ENCODE measurements around the gene TAF1A.
"Not testable (repeated sequence)": the region's sequence is repeated elsewhere in the genome, so short reads cannot be mapped to it uniquely, and the experiment has no call there.

Gene TAF1A

DNA sequence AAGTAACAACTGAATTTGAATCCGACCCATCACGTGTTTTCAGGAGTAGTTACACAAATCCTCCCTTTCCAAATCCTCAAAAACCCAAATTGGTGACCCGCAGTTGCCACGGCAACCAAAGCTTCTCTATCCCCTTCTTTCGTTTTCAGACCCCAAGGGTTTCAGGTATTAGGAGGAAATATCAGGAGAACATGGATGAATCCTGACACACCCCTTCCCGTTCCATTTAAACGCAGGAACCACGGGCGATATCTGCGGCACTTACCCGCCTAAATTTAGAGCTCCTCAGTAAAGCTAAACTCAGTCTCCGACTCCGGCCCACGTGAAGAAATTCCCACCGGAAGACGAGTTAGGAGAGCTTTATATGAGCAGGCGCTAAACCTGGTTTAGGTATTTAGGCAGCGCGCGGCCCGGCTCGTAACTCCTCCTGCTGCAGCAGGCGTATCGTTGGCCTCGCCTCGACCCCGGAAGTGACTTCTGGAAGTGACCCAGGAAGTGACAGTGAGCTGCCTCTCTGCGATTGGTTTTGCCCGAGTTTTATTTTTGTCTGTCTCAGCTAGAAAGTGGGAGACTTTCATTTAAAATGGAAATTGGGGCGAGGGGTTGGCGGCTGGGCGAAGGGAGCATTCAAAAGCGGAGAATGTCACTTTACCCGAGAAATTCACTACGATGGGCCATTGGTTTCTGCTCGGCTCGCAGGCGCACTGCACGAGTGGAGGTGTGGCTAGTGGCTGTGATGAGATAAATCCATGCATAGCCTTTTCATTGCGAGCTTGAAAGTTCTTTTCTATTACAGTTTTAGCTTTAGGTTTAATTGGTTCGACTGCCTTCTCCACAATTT is at the start of gene TAF1A:
Gene TAF1A, minus strand, starts transcription at position 472 of the 841 bp plus-strand sequence.
- peak; percentile 90 for DNase-seq

DNA sequence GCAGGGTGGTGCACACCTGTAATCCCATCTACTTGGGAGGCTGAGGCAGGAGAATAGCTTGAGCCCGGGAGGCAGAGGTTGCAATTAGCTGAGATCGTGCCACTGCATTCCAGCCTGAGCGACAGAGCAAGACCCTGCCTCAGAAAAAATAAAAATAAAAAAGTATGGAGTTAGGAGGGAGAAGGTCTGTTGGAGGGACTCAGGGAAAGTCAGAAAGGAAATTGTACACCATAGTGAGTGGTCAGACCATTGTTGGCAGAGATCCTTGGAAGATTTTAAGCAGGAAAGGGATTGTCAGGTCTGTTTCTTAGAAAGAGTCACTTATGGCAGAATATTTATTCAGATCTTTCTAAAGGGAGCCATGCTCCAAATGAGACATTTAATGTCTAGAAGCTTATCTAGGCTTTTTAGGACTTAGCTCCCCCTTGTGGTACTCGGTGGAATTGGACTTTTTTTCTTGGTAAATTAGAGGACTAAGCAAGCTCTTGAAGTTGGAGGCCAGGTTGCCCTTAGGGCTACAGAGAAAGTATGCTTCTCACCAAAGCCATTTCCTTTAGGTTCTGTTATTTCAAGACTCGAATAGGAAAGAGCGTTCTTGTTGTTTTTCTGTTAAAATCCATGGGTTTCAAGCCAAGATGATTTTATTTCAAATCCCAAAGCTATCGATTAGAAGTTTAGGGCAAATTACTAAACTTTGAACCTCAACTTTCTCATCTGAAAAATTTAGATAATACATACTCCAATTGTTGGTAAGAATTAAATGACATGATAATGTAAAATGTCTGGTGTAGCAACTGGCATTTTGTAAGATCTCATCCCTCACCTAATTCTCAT is 44.7 kb upstream of the TAF1A start:
- peak; percentile 83 for DNase-seq

DNA sequence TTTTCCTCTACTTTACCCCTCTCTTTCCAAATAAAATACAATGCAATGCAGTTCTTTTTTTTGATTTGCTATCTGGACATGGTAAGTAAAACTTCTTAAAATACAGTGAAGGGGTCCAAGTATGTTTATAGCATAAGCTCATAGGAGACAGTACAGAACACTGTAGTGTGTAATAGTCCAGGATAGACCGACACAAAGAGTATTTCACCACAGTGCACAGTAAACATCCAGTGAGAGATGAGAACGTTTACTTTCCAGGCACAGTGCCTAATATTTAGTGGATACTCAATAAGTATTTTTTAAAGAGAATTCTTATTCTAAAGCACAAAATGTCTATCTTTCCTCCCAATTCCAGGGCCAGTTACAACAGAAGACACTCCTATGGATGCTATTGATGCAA is 43.0 kb upstream of the TAF1A start:
- no peak for DNase-seq

DNA sequence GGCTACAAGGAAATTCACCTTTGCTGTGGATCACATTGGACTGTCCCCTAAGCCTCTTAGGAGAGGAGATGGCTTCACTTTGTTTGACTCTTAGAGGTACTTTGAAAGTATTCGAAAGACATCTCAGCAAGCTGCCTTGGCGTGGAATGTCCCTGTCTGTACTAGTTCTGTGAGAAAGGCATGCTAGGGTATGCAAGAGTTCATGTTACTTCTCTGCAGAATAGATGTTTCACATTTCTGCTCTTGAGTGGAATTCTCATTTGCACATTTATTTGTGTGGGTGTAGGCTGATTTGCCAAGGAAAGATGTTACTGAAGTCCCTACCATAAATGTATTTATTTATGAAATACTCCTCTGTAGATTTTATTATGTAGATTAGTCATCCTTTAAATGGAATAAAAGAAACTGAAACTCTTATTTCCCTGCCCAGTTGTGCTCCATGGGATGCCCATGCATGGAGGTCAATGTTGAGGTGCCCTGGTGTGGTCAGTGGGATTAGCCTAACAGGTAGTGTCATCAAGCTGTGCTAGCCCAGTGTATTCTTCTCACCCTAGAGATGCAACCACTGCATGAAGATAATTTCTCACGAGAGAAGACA is 42.0 kb upstream of the TAF1A start:
- no peak for DNase-seq

DNA sequence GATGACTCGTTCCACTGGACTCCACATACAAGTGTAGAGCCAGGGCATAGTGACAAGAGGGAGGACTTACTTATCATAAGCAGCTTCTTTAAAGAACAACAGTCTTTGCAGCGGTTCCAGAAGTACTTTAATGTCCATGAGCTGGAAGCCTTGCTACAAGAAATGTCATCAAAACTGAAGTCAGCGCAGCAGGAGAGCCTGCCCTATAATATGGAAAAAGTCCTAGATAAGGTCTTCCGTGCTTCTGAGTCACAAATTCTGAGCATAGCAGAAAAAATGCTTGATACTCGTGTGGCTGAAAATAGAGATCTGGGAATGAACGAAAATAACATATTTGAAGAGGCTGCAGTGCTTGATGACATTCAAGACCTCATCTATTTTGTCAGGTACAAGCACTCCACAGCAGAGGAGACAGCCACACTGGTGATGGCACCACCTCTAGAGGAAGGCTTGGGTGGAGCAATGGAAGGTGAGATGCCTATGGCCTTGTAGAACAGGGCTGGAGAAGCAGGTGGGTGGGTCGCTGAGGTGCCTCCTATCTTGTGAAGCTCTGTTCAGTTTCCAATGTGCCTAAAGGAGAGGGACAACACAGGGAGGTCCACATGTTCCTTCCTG is 40.3 kb upstream of the TAF1A start:
- no peak for DNase-seq

DNA sequence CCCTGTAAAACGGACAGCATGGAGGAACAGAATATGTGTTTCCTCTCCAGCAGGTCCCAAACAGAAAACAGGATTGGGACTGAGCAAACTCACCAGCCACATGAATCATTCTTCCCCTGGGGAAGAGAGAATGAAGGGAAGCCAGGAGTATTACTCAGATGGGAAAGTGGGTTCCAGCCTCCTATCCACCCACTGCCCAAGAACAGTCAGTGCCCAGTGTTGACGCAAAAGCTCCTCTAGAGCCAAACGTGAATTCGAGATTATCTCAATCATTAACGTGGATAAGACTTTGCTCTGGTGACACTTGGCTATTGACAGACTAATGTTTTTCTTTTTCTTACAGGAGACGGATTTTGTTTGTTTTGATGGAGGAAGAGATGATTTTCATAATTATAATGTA is 37.5 kb upstream of the TAF1A start:
- DNase-seq, result no peak

DNA sequence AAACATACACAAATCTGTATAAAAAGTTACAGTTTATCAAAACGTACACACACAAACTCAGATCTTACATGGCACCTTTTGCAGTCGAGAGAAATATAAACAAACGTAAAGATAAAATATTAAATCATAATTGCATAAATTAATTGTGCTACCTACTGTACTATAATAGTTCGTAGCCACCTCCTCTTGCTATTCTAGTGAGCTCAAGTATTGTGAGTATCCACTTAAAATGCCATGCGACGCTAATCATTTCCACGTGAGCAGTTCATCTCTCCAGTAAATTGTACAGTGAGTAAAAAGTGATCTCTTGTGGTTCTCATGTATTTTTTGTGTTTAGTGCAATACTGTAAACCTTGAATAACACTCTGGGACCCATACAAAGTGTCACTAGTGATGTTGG is 34.5 kb upstream of the TAF1A start:
- no peak for DNase-seq

DNA sequence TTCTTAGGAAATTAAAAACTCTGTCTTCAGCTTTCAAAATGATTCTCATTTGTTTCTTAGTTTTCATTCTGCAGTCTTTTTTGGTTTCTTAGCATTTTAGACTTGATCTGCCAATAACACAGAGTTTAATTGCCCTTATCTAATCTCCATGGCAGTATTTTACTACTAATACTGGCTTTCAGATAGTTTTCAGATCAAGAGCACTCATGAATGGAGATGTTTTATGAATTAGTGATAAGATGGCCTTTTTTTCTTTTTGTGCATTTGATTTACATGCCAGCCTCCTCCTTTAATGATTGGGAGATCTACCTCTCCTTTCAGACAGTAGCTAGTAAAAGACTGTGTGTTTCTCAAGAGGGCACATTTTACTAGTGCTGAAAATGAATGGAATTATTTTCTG is 33.7 kb upstream of the TAF1A start:
- DNase-seq, result no peak

DNA sequence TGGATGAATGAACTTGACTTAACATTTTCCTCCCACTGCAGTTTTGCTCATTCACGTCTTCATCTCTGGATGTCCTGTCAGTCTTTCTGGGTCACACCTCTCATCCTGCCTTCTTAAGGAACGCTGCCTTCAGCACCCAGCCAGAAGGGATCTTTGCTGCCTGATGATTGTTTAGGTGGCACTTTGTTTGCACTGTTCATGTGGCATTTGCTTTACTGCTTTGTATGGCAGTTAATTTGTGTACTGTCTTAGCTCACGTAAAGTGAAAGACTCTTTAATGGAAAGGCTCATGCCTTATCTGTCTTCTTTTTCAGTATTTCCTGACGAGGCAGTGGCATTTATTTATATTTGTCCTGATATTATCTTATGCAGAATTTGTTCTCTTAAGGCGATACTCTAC is 33.0 kb upstream of the TAF1A start:
- no peak for DNase-seq

DNA sequence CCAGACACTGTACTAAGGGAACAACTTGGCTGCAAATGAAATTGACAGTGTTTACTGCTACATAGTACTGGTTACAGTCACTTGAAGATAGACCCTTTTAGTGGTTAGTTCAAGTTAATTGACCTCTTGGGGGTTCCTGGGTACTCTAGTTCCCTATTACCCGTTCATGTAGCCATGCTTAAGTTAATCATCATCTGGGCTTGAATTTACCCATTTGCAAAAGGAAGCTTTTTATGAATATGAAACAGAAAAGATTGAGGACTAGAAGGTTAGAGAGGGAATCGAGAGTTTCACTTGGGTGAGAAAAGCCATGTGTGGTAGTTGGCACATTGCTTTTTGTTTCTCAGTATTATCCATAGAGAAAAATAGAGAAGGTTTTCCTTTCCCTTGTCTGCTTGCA is 30.8 kb upstream of the TAF1A start:
- no peak for DNase-seq

DNA sequence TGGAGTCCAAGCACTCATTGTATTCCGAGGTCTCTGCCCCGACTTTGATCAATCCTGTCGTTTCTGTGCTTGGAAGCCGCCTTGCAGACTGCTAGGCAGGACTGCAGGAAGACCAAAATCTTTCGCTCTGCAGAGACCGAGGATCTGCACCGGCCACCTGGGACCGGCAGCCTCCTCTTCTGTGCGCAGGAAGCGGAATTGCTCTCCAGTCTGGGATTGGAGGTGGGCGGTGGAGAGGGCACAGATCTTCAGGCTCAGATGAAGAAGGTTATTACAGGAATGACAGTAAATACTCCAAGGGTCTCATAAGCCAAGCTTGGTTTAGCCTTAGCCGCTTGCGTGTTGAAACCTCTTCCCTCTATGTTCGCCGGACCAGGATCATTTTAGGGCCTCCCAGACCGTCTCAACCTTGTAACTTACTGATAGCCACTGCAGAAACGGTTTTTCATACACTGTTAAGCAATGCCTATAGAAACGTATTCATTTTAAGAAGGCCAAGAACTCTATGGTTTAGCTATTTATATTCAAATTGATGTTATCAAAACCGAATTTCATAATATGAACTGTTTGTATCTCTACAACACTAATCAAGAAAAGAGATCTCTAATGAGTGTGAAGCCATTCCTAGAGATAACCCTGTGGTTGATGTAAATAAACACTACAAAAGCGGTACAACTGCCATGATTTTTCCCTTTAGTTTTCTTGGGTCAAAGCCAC is 29.3 kb upstream of the TAF1A start:
- peak; percentile 14 for DNase-seq

DNA sequence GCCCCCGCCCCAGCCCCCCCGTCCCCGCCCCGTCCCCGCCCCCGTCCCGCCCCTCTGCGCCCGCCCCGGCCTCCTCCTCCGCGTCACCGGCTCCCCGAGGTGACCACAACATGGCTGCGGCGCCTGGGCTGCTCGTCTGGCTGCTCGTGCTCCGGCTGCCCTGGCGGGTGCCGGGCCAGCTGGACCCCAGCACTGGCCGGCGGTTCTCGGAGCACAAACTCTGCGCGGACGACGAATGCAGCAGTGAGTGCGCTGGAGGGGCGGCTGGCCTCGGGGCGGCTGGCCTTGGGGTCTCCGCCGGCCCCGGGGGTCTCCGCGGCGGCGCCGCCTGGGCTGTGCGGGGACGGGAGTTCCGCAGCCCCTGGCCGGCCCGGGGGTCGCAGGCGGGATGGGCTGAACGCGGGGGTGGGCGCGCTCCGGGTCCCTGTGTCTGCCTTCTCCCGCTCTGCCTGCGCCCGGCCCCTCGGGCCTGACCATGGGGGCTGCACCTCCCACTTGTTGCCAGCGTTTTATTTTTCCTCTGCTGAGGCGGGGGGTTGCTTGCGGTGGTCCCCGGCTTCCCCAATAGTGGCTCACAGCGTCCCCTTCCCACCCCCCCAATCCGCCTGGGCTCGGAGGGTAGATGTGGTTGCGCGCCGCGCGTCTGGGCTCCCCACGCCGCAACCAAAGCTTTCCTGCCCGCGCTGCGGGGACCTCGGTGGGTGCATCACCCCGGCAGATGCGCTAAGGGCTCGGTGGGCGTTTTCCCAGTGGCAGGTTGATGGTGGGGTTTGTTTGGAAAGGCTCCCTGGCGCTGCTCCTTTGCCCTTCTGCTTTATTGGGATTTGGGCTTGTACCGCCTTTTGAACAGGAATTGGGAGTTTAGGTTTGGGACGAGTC is 28.5 kb upstream of the TAF1A start, which contains the start of gene MIA3:
Gene MIA3, plus strand, starts transcription at position 97 of the 879 bp plus-strand sequence. Its CDS starts 14 bp downstream, at position 111.
- DNase-seq, result peak; percentile 76

DNA sequence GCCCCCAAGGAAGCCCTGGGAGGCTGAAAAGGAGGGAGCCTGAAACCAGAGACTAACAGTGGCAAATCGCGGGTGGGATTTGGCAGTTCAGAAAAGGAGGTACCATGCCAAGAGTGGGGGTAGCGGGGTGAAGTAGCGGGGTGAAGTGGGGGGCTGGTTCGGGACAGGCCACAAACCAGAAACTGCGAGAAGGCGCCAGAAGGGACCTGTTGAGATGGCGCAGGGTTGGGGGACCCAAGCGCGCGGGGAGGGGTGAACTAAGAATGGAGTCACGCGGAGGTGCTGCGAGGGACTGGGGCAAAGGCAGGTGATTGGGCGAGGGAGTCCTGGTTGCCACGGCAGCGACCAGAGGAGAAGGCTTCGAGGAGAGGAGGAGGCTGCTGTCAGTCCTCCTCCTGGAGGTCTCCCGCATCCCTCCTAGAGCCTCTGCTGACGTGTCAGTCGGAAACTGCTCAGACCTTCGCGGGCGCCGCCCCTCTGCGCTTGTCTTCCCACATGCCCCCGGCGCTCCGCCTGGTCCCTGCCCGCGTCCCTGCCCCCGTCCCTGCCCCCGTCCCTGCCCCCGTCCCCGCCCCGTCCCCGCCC is 27.7 kb upstream of the TAF1A start:
- peak; percentile 89 for DNase-seq

DNA sequence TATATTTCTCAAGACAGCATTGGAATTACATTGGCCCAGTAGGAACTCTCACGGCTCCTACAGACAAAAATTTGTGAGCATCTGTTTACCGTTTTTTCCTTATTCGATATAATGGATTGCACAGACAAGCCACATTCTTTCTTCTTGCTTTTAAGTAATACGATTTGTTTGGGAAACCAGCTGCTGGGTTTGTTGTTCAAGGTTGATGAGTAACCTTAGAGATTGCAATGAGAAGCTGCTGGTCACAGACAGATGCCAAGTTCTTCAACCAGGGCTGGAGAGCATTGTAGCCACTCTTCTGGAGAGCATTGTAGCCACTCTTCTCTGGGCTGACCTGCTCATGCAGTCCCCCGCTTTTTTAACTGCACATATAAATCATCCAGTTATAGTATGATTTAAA is 26.8 kb upstream of the TAF1A start:
- no peak for DNase-seq

DNA sequence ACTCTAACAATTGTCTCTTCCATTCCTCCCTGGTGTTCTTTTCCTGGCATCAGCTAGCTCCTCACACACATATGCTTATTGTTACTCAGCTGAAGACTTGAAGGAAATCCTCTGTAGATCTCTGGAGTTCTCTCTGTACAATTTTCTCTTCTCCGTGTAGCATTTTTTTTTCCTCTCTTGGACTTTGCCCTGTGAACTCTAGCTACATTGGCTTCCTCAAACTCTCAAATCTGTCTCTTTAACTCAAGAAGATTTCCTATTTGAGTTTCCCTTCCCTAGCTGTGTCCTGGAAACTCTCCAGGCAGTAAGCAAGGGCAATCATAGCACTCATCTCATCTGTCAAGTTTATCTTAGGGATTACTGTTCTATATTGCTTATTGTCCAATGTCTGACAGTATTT is 23.9 kb upstream of the TAF1A start:
- no peak for DNase-seq

DNA sequence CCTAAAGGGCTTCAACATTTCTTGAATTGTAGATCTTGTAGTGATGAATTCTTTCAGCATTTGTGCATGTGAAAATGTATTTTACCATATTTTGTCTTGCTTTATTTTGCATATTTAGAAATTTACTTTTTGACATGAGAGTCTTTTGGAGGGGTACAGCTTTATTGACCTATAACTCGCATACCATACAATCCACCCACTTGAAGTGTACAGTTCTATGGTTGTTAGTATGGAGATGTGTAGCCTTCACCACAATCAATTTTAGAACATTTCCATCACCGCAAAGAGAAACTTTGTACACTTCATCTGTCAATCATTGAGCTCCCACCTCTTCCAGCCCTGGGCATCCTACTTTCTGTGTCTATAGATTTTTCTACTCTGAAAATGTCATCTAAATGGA is 21.0 kb upstream of the TAF1A start:
- DNase-seq, result no peak

DNA sequence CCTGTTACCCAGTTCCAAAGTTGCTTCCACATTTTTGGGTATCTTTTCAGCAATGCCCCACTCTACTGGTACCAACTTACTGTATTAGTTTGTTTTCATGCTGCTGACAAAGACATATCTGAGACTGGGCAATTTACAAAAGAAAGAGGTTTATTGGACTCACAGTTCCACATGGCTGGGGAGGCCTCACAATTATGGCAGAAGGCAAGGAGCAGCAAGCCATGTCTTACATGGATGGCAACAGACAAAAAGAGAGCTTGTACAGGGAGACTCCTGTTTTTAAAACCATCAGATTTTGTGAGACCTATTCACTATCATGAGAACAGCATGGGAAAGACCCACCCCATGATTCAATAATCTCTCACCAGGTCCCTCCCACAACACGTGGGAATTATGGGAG is 19.4 kb upstream of the TAF1A start:
- not testable (repeated sequence) for DNase-seq

DNA sequence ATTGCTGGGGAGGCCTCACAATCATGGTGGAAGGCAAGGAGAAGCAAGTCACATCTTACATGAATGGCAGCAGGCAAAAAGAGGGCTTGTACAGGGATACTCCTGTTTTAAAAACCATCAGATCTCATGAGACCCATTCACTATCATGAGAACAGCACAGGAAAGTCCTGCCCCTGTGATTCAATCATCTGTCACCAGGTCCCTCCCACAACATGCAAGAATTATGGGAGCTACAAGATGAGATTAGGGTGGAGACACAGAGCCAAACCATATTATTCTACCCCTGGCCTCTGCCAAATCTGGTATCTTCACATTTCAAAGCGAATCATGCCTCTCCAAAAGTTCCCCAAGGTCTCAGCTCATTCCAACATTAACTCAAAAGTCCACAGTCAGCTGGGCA is 17.0 kb upstream of the TAF1A start:
- no peak for DNase-seq

DNA sequence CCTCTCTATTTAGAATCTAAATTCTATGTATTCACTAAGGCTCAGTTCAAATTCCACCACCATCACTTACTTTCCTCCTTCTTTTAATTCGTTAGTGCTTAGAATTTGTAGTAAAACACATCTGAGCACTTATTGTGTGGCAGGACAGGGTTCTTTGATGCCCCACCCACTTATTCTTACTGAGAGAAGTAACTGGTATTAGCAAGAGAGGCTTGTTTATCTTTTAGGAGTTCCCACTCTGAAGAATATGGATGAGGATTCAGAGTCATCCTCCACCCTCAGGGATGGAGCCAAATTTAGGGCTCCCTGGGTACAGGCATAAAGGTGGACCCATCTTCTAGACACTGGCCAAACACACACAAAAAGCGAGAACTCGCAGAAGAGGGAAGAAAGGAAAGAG is 11.5 kb upstream of the TAF1A start:
- DNase-seq, result no peak

DNA sequence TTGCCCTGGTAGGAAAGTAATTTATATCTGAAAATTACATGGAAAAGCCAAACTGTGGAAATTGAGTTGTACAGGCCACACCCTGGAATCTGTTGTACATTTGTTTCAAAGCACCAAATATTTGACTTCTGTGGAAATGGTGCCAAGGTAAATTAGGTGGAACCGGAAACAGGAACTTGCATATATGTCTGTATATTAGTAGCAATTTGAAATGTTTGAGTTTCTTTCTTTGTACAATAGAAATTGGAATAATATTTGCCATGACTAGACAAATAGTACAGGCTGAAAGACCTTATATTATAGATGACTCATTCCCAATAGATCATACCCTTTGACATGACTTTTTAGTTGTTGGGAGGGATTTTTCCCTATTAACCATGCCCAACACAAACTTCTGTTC is 10.5 kb upstream of the TAF1A start:
- DNase-seq, result no peak

DNA sequence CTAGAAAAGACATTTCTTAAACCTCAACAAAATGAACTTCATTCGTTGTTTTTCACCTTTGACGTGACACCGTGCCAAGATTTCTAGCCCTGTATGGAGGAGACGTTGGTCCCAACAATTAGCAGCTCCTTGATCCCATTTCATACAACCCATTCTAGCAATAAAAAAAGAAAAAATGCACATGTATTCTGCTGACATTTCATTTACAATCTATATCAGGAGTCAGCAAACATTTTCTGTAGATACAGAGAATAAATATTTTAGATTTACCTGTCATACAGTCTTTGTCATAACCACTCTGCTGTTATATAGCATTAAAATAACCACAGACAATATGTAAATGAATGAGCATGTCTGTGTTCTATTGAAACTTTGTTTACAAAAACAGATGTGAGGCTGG is 7.0 kb upstream of the TAF1A start:
- no peak for DNase-seq

All from stimulated activated CD4-positive, alpha-beta T cell treated with anti-CD3 and anti-CD28 coated beads, Interleukin-4, amount 100 ng/mL, for 24 hours (primary cell).